K562 (cell line): ENCODE results near the gene XRCC5. TPM values are rescaled to one million over a fixed set of nuclear protein-coding genes. Genes with fewer than 3 reads are reported as not detected.

Experiments
- REST ChIP-seq, 2 experiments: fragments of 450-650 bp; formaldehyde crosslinking in 1 of 2; IDR thresholded peaks; 2 replicates each; pipeline versions ENCODE4 v1.4.0 to v1.6.1; 2014 to 2020; ENCODE audit warnings: mild to moderate bottlenecking in 2 of 2, borderline replicate concordance in 1 of 2, low read depth in 1 of 2
- RFX5 ChIP-seq: IDR thresholded peaks from 2 replicates; pipeline ENCODE4 v1.6.1; 2011; ENCODE audit warnings: low read depth, mild to moderate bottlenecking, improper control_type of control experiment, low read length
- SMAD2 ChIP-seq: fragments of 150-350 bp; IDR thresholded peaks from 2 replicates; pipeline ENCODE4 v1.6.1; 2014; ENCODE audit warnings: low read depth, mild to moderate bottlenecking, low read length
- ZNF3 ChIP-seq: fragments of 250-450 bp; sonication (Bioruptor Pico); IDR thresholded peaks from 2 replicates; pipeline ENCODE4 v1.5.0; 2021; ENCODE audit warnings: mild to moderate bottlenecking, moderate library complexity
- polyA plus RNA-seq, 8 experiments: library from polyadenylated mRNA; depleted of rRNA in 4 of 8; stranded (reverse) in 5 of 8; unstranded in 3 of 8; fragments of >200 nt; fragmentation: Nextera tagmentation in 2 of 8; fragmentation: Illumina TruSeq in 1 of 8; extraction: Ambion mirVana in 2 of 8; extraction: Trizol in 1 of 8; gene quantifications; 2 replicates each; pipeline versions ENCODE4 v1.2.1 to v1.2.3, GENCODE V29; 2011 to 2014; ENCODE audit warnings: inconsistent platforms in 1 of 8, missing spikeins in 1 of 8
- total RNA-seq, 7 experiments: library from RNA; depleted of rRNA in 6 of 7; stranded (reverse); fragments of >200 nt in 6 of 7; fragmentation: Illumina TruSeq in 2 of 7; extraction: Trizol in 2 of 7; gene quantifications; 2 replicates each; pipeline versions ENCODE4 v1.2.1 to v1.2.3, GENCODE V29; 2011 to 2021; ENCODE audit warnings: low replicate concordance in 1 of 7
- TF ChIP-seq, protein P1 (sequence below): fragments of 450-650 bp; IDR thresholded peaks from 2 replicates; pipeline ENCODE4 v1.6.1; 2016

The XRCC5 gene
- total and polyA plus RNA-seq, 9 of the 15 experiments (the other 6 are each of a cell fraction or from before 2014, with no cell fraction given), result 168 to 551 (median 297) TPM

DNA sequence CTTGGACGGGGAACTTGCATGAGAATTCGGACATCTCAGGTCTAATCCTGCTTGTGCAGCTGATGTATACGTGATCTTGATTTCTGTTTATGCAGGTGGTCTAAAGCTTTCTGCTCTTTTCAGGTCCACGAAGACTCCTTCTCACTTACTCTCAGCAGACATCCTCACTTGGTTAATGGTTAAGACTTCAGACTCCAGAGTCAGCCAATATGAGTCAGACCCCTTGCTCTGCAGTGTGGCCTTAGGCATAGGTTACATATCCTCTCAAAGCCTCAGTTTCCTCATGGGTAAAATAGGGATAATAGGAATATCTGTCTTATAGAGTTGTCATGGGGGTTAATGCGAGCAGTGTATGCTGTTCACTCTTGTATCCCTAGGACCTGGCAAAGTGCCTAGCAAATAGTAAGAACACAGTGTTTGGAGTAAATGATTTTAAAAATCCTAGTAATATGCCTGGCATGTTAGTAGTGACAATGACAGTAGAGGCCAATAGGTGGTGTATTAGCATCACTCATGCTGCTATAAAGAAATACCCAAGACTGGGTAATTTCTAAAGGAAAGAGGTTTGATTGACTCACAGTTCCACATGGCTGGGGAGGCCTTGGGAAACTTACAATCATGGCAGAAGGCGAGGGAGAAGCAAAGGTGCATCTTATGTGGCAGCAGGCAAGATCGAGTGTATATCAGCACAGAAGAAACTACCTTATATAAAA is 42.3 kb downstream of the XRCC5 start (continued):
- TF ChIP-seq REST (IDR thresholded peaks at IDR 0.05; ENCODE audit: borderline replicate concordance), result peak; percentile 11; the same call in 1 of the 2 replicates
- TF ChIP-seq REST (CRISPR knock-in tag; IDR thresholded peaks at IDR 0.05; ENCODE audit: low read depth), result no peak
- no peak for TF ChIP-seq SMAD2
- no peak for TF ChIP-seq RFX5
- TF ChIP-seq, protein P1, sequence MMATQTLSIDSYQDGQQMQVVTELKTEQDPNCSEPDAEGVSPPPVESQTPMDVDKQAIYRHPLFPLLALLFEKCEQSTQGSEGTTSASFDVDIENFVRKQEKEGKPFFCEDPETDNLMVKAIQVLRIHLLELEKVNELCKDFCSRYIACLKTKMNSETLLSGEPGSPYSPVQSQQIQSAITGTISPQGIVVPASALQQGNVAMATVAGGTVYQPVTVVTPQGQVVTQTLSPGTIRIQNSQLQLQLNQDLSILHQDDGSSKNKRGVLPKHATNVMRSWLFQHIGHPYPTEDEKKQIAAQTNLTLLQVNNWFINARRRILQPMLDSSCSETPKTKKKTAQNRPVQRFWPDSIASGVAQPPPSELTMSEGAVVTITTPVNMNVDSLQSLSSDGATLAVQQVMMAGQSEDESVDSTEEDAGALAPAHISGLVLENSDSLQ, result peak; percentile 59
- no peak for TF ChIP-seq ZNF3 (CRISPR knock-in tag)
- TF ChIP-seq, all 486 proteins: peak for 4
